Panc1 (cell line): ENCODE measurements around the gene LPA. TPM values are rescaled to one million over a fixed set of nuclear protein-coding genes. Genes with fewer than 3 reads are reported as not detected.

Experiments
- ATAC-seq: fragments of 200-7000 bp; cut with Tn5 transposase; 2 replicates; pipeline ENCODE4 v1.9.1; 2020; ENCODE audit warnings: mild to moderate bottlenecking, moderate library complexity
- BruUV-seq: library from RNA; stranded (reverse); fragments of 400-500 nt; replicated peaks from 2 replicates; lab custom pipeline; 2021; lab: Mats Ljungman, UMichigan
- CTCF ChIA-PET: fragments of 300-600 bp; sonication (Branson Sonifier 250); formaldehyde crosslinking; loops from one replicate; lab custom pipeline; 2022; ENCODE audit warnings: antibody characterized with exemption; lab: Charles Lee
- POLR2A ChIA-PET: fragments of 300-600 bp; sonication (Branson Sonifier 250); formaldehyde crosslinking; loops from one replicate; lab custom pipeline; 2022; ENCODE audit warnings: antibody characterized with exemption; lab: Charles Lee
- DNase-seq: peaks from one replicate; pipeline ENCODE4 v3.0.0-alpha.2; 2010; ENCODE audit warnings: low read depth, low spot score
- H3K27ac ChIP-seq: 2 replicates; pipeline ENCODE4 v1.5.1; 2011; ENCODE audit warnings: mild to moderate bottlenecking, low read length, inconsistent platforms
- H3K27me3 ChIP-seq: fragments of 200-500 bp; sonication (Bioruptor generic); 2 replicates; pipeline ENCODE4 v1.6.0; 2014; ENCODE audit warnings: low read length, inconsistent platforms; ENCODE audit not compliant: control insufficient read depth, insufficient read depth
- H3K36me3 ChIP-seq: fragments of 200-500 bp; sonication (Bioruptor generic); 2 replicates; pipeline ENCODE4 v1.5.1; 2014; ENCODE audit warnings: inconsistent platforms, mild to moderate bottlenecking, low read length, moderate library complexity; ENCODE audit not compliant: control insufficient read depth, insufficient read depth
- H3K4me1 ChIP-seq: 2 replicates; pipeline ENCODE4 v1.5.1; 2011; ENCODE audit warnings: inconsistent platforms, mild to moderate bottlenecking, low read length, moderate library complexity; ENCODE audit not compliant: control insufficient read depth, insufficient read depth
- H3K4me3 ChIP-seq, 2 experiments: 2 replicates each; pipeline ENCODE4 v1.5.1; 2011 to 2012; ENCODE audit warnings: low read depth in 2 of 2, low read length in 2 of 2, mild to moderate bottlenecking in 2 of 2, inconsistent platforms in 1 of 2, moderate library complexity in 1 of 2
- H3K9me3 ChIP-seq: fragments of 200-500 bp; sonication (Bioruptor generic); 2 replicates; pipeline ENCODE4 v1.5.1; 2014; ENCODE audit warnings: low read depth, mild to moderate bottlenecking, inconsistent platforms, low read length, moderate library complexity; ENCODE audit not compliant: control insufficient read depth, insufficient read depth
- CTCF ChIP-seq: fragments of 450-650 bp; IDR thresholded peaks from 2 replicates; pipeline ENCODE4 v1.5.1; 2017; ENCODE audit warnings: mild to moderate bottlenecking
- POLR2AphosphoS5 ChIP-seq: IDR thresholded peaks from 2 replicates; pipeline ENCODE4 v1.6.1; 2012; ENCODE audit warnings: mild to moderate bottlenecking, low read depth, low read length, moderate library complexity
- REST ChIP-seq, 2 experiments: IDR thresholded peaks; 2 replicates each; pipeline ENCODE4 v1.6.1; 2011 to 2012; ENCODE audit warnings: low read depth in 2 of 2, control low read depth in 1 of 2, low read length in 1 of 2, mild to moderate bottlenecking in 1 of 2, moderate library complexity in 1 of 2; ENCODE audit not compliant: insufficient read depth in 1 of 2
- SIN3A ChIP-seq: IDR thresholded peaks from 2 replicates; pipeline ENCODE4 v1.6.1; 2012; ENCODE audit warnings: low read depth, mild to moderate bottlenecking, low read length, moderate library complexity, borderline replicate concordance; ENCODE audit not compliant: insufficient read depth
- TCF7L2 ChIP-seq: IDR thresholded peaks from 2 replicates; pipeline ENCODE4 v1.6.1; 2011; ENCODE audit warnings: mild to moderate bottlenecking, low read depth, low read length, inconsistent platforms
- in situ Hi-C: cut with HindIII; loops from 2 replicates; pipeline ENCODE4 v1.10.0; 2016; ENCODE audit warnings: low sequenced_read_pairs, low pct_unique_long_range_greater_than_20kb
- intact Hi-C: fragments of 100-400 bp; cut with micrococcal nuclease; formaldehyde crosslinking; loops from one replicate; pipeline ENCODE4 v1.10.0; 2022; ENCODE audit not compliant: unreplicated experiment
- total RNA-seq: library from RNA; stranded (reverse); gene quantifications from one replicate; pipeline ENCODE4 v1.2.1, GENCODE V29; 2021; ENCODE audit not compliant: unreplicated experiment

The LPA gene
- total RNA-seq, 1 experiment from 2014 or later: 0.21 TPM

GRCh38 chr6:160489091-160489490 lies 175.0 kb downstream of the LPA start:
- TF ChIP-seq TCF7L2: no peak
- TF ChIP-seq CTCF: no peak
- no peak for TF ChIP-seq SIN3A
- TF ChIP-seq REST (IDR thresholded peaks at IDR 0.05; ENCODE audit: insufficient read depth in 1 of 2, low read depth in 2 of 2, low read length in 1 of 2): no peak
- TF ChIP-seq POLR2AphosphoS5: no peak
- no peak overlapping the region for H3K4me3 ChIP-seq
- H3K27ac ChIP-seq: no peak overlapping the region
- ATAC-seq: no peak
- DNase-seq: no peak
- intact Hi-C loops: no loop called here
- ChIA-PET POLR2A (no interaction called here), CTCF (no interaction called here)
- in situ Hi-C loops: no loop called here
- no peaks in the 10 kb centered on the region for H3K9me3 ChIP-seq
- H3K27me3 ChIP-seq: no peaks in the 10 kb centered on the region
- no peaks in the 10 kb centered on the region for H3K36me3 ChIP-seq
- no peaks in the 10 kb centered on the region for H3K4me1 ChIP-seq
- no TSS peak for BruUV-seq

GRCh38 chr6:160487116-160487515 lies 177.0 kb downstream of the LPA start:
- ChIA-PET CTCF (no interaction called here), POLR2A (no interaction called here)
- TF ChIP-seq SIN3A (no peak), REST (IDR thresholded peaks at IDR 0.05; ENCODE audit: insufficient read depth in 1 of 2, low read depth in 2 of 2, low read length in 1 of 2) (no peak), POLR2AphosphoS5 (no peak), CTCF (no peak), TCF7L2 (no peak)
- Histone ChIP-seq H3K4me3 (no peak overlapping the region), H3K27me3 (no peaks in the 10 kb centered on the region), H3K27ac (no peak overlapping the region), H3K4me1 (no peaks in the 10 kb centered on the region), H3K9me3 (no peaks in the 10 kb centered on the region), H3K36me3 (no peaks in the 10 kb centered on the region)
- BruUV-seq: no TSS peak
- intact Hi-C loops (no loop called here), in situ Hi-C loops (no loop called here)
- DNase-seq (no peak), ATAC-seq (no peak)

Other genes starting within 250 kb of the LPA start
- 0.57 TPM for gene PLG, start 38.0 kb upstream of the LPA start, total RNA-seq